ENCODE results near the gene FAXDC2.

The FAXDC2 gene

GRCh38 chr5:154776167-154776566 is 74.2 kb downstream of the FAXDC2 start:
- no peak for DNase-seq
- H3K27me3 Mint-ChIP-seq, result no peaks in the 10 kb centered on the region
- peaks cover 6% of the 10 kb centered on the region for H3K36me3 Mint-ChIP-seq (ENCODE audit: insufficient read depth)
- no peaks in the 10 kb centered on the region for H3K9me3 Mint-ChIP-seq
- no peak for ATAC-seq (replicated peaks)
- no peak overlapping the region for H3K4me3 Mint-ChIP-seq
- H3K27ac Mint-ChIP-seq, result peak overlapping the region; percentile 50 to 69
- peaks cover 53 to 54% of the 10 kb centered on the region in 2 donors for H3K4me1 Mint-ChIP-seq (ENCODE audit: low read depth in 2 of 2)

DNA sequence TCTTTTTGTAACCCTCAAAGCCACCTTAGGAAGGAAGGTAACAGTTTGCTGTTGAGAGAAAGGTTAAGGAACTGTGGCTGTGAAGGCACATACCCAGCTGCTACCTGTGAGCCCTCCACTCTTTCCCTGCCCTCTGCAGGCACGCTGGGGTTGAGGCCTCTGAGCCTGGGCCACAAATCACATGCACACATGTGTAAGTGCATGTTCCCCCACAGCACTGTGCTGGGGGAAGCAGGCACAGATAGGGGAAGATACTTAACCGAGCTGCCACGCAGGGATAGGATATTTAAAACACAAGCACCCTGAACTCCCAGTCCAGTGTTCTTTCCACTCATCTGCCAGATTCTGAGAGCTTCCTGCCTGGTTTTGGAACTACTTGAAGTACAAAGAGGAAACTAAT is 77.1 kb downstream of the FAXDC2 start:
- Mint-ChIP-seq H3K27ac (peak overlapping the region; percentile 69 to 78), H3K9me3 (no peaks in the 10 kb centered on the region), H3K27me3 (no peaks in the 10 kb centered on the region), H3K36me3 (ENCODE audit: insufficient read depth) (peaks cover 9% of the 10 kb centered on the region), H3K4me1 (ENCODE audit: low read depth in 2 of 2) (peaks cover 53 to 54% of the 10 kb centered on the region in 2 donors), H3K4me3 (peak overlapping the region in 1 of 2 donors; percentile 21)
- ATAC-seq (replicated peaks) (no peak), DNase-seq (no peak)

DNA sequence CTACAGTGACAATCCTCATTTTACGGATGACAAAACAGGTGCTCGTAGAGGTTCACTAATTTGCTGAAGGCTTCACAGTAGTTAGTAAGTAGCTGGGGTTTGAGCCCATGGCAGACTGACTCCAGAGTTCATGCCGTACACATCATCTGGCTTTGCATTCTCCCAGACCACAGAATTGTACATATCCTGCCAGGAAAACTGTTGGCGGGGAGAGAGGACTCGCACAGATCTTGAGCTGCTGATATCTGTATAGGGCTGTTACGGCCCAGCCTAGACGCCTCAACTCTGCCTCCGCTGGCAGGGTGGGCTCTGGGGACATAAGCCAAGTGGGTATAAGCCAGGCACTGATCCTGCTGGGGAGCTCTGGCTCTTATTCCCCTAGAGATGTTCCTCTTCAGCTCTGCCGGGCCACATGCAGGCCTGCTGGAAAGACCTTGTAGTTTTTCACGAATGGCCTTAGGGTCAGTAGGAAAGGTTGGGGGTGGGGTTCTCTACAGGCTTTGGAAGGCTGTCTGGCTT is 79.0 kb downstream of the FAXDC2 start:
- H3K27me3 Mint-ChIP-seq, result no peaks in the 10 kb centered on the region
- ATAC-seq (replicated peaks) (no peak), DNase-seq (no peak)
- peaks cover 11% of the 10 kb centered on the region for H3K36me3 Mint-ChIP-seq (ENCODE audit: insufficient read depth)
- peaks cover 66 to 67% of the 10 kb centered on the region in 2 donors for H3K4me1 Mint-ChIP-seq (ENCODE audit: low read depth in 2 of 2)
- H3K27ac Mint-ChIP-seq, result peak overlapping the region in 1 of 2 donors; percentile 92
- no peak overlapping the region for H3K4me3 Mint-ChIP-seq
- H3K9me3 Mint-ChIP-seq, result no peaks in the 10 kb centered on the region

GRCh38 chr5:154770111-154770510 is 80.3 kb downstream of the FAXDC2 start:
- ATAC-seq (replicated peaks) (peak; percentile 32), DNase-seq (no peak)
- Mint-ChIP-seq H3K36me3 (ENCODE audit: insufficient read depth) (peaks cover 11% of the 10 kb centered on the region), H3K4me1 (ENCODE audit: low read depth in 2 of 2) (peaks cover 71 to 72% of the 10 kb centered on the region in 2 donors), H3K27me3 (no peaks in the 10 kb centered on the region), H3K9me3 (no peaks in the 10 kb centered on the region), H3K4me3 (peak overlapping the region; percentile 11 to 56), H3K27ac (peak overlapping the region; percentile 84 to 92)

Measured in effector memory CD8-positive, alpha-beta T cell (primary cell).